ENCODE results near the gene PLCH1.
"Not testable (repeated sequence)": the region's sequence is repeated elsewhere in the genome, so short reads cannot be mapped to it uniquely, and the experiment has no call there.

The PLCH1 gene

DNA sequence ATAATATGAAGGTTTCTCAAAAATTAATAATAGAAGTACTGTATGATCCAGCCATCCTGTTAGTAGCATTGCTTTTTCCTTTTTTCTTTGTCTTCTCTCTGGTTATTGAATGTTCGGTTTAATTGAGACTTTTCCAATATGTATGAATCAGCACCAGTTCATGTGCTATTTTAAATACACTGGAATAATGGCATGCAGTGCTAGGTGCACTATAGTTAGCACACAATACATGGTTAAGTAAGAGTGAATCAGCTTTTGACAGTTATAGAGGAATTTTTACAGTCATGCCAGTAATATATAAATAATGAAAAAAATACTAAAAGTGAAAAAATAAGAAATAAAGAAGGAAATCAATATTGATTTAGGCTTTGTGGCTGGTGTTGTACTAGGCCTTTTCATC is 337.5 kb downstream of the PLCH1 start:
- in situ Hi-C loops (cut with MboI; ENCODE audit: low pct_unique_long_range_greater_than_20kb, low sequenced_read_pairs, unreplicated experiment) = no loop called here
- no peak for TF ChIP-seq CTCF (IDR thresholded peaks at IDR 0.05; ENCODE audit: extremely low read depth, insufficient read depth, missing control alignments)
- no peak for DNase-seq (ENCODE audit: low spot score)

GRCh38 chr3:155404486-155404885 is 340.4 kb downstream of the PLCH1 start:
- no peak for DNase-seq (ENCODE audit: low spot score)

DNA sequence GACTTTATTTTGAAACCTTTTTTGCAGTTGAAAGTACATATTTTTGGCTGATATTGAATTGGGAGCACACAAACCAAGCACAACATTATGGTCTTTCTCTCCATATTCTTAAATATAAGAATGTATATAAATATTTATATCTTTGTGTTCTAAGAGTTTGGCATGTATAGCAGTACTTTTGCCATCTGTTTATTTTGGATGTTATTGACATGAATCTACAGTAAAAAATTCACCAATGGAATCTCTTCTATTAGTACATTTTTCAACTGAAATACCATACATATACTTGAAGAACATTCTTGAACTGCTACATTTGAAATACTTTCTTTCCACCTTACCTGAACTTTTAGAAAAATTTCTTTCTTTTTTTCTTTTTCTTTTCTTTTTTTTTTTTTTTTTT is 342.2 kb downstream of the PLCH1 start:
- in situ Hi-C loops (cut with MboI; ENCODE audit: low pct_unique_long_range_greater_than_20kb, low sequenced_read_pairs, unreplicated experiment) = no loop called here
- no peak for TF ChIP-seq CTCF (IDR thresholded peaks at IDR 0.05; ENCODE audit: extremely low read depth, insufficient read depth, missing control alignments)
- no peak for DNase-seq (ENCODE audit: low spot score)

More at GRCh38 chr3:155404486-155404885, 340.4 kb downstream of the PLCH1 start:
- in situ Hi-C loops (cut with MboI; ENCODE audit: low pct_unique_long_range_greater_than_20kb, low sequenced_read_pairs, unreplicated experiment) = no loop called here
- no peak for TF ChIP-seq CTCF (IDR thresholded peaks at IDR 0.05; ENCODE audit: extremely low read depth, insufficient read depth, missing control alignments)

DNA sequence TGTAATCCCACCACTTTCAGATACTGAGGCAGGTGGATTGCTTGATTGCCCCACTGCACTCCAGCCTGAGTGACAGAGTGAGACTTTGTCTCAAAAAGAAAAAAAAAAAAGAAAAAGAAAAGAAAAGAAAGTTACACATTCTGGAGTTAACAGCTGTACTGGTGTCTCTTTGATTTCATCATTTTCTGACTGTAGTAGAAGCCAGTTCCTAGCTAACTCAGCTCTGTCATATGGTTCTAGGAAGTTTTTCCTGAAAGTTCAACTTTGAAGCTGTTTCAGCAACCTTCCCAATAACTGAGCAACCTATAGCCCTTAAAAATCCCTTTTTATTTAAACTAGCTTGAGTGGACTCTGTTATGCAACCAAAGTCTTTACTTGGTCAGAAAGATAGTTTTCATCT is 346.8 kb downstream of the PLCH1 start:
- in situ Hi-C loops (cut with MboI; ENCODE audit: low pct_unique_long_range_greater_than_20kb, low sequenced_read_pairs, unreplicated experiment) = loop anchor here (25.0 kb wide), 1 partner anchor 289 kb away; no protein-coding TSS in a partner anchor
- no peak for DNase-seq (ENCODE audit: low spot score)
- TF ChIP-seq CTCF (IDR thresholded peaks at IDR 0.05; ENCODE audit: extremely low read depth, insufficient read depth, missing control alignments) = no peak

- in situ Hi-C loops (cut with MboI; ENCODE audit: low pct_unique_long_range_greater_than_20kb, low sequenced_read_pairs, unreplicated experiment) = loop anchor here (25.0 kb wide), 1 partner anchor 292 kb away; no protein-coding TSS in a partner anchor
Observed at GRCh38 chr3:155394896-155395295, 350.0 kb downstream of the PLCH1 start.

DNA sequence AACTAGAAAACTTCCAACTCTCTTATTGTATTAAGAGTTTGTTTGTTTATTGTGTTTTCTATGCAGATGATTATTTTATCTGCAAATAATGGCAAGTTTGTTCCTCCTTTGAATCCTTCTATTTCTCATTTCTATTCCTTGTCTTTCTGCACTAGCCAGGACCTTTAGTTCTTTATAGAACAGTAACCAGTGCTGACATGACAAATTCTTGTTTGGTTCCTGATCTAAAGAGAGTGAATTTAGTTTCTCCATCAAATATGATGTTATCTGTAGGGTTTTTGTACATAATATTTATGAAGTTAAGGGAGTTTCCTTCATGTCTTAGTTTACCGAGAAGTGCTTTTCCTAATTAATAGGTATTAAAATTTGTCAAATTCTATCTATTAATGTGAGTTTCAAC is 350.6 kb downstream of the PLCH1 start:
- DNase-seq (ENCODE audit: low spot score) = no peak
- TF ChIP-seq CTCF (IDR thresholded peaks at IDR 0.05; ENCODE audit: extremely low read depth, insufficient read depth, missing control alignments) = no peak
- in situ Hi-C loops (cut with MboI; ENCODE audit: low pct_unique_long_range_greater_than_20kb, low sequenced_read_pairs, unreplicated experiment) = loop anchor here (25.0 kb wide), 1 partner anchor 293 kb away; no protein-coding TSS in a partner anchor

More at GRCh38 chr3:155394896-155395295, 350.0 kb downstream of the PLCH1 start:
- DNase-seq (ENCODE audit: low spot score) = not testable (repeated sequence)

DNA sequence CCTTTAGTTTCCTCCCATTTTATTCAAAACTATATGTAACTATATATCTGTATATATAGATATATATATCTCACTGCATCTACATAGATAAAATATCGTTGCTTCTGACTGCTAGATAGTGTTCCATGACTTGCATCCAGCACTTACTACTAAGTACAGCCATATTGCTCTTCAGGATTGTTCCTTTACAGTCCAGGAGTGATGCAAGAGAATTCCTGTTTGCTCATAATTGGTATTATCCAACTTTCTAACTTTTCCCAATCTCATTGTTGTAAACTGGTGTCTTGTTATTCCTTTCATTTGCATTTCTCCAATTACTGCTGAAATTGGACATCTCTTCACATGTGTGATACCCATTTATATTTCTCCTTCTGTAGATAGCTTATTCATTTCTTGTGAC is 351.6 kb downstream of the PLCH1 start:
- DNase-seq (ENCODE audit: low spot score) = no peak
- TF ChIP-seq CTCF (IDR thresholded peaks at IDR 0.05; ENCODE audit: extremely low read depth, insufficient read depth, missing control alignments) = no peak
- in situ Hi-C loops (cut with MboI; ENCODE audit: low pct_unique_long_range_greater_than_20kb, low sequenced_read_pairs, unreplicated experiment) = loop anchor here (25.0 kb wide), 1 partner anchor 294 kb away; no protein-coding TSS in a partner anchor

All from GM13977 (cell line).